ENCODE data around the gene MB.

Gene MB

DNA sequence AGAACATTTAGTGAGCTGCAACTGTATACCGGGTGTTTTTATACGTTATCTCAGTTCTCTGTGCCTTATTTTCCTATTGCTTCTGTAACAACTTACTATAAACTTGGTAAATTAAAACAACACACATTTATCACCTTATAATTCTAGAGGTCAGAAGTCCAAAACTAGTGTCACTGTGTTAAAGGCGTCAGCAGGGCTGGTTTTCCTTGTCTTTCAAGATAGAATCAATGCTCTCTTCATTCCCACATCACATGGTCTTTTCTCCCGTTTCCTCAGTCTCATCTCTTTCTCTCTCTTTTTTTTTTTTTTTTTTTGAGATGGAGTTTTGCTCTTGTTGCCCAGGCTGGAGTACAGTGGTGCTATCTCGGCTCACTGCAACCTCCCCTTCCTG, 36.1 kb downstream of the MB start:
- Histone ChIP-seq H3K36me3 (ENCODE audit: control insufficient read depth in 2 of 2, insufficient read depth in 1 of 2, low read length in 2 of 2) (no peaks in the 10 kb centered on the region), H3K4me3 (ENCODE audit: low read depth, low read length) (no peak overlapping the region), H3K27ac (ENCODE audit: extremely low read depth, low read depth, low read length) (no peak overlapping the region), H3K4me1 (ENCODE audit: control insufficient read depth, insufficient read depth, low read length) (no peaks in the 10 kb centered on the region), H3K9me3 (ENCODE audit: control insufficient read depth, insufficient read depth, low read depth, low read length) (no peaks in the 10 kb centered on the region)
- TF ChIP-seq, protein P1, sequence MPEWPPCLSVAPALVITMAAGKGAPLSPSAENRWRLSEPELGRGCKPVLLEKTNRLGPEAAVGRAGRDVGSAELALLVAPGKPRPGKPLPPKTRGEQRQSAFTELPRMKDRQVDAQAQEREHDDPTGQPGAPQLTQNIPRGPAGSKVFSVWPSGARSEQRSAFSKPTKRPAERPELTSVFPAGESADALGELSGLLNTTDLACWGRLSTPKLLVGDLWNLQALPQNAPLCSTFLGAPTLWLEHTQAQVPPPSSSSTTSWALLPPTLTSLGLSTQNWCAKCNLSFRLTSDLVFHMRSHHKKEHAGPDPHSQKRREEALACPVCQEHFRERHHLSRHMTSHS (tag by site-specific recombination; IDR thresholded peaks at IDR 0.05): no peak
- TF ChIP-seq ZNF670 (tag by site-specific recombination; IDR thresholded peaks at IDR 0.05; ENCODE audit: low read depth): no peak
- no peak for TF ChIP-seq ZNF175 (tag by site-specific recombination; IDR thresholded peaks at IDR 0.05)
- TF ChIP-seq PBX3 (CRISPR knock-in tag; IDR thresholded peaks at IDR 0.05): no peak
- TF ChIP-seq BCL6B (tag by site-specific recombination; IDR thresholded peaks at IDR 0.05): no peak
- no peak for TF ChIP-seq ZNF677 (tag by site-specific recombination; IDR thresholded peaks at IDR 0.05)
- TF ChIP-seq ZBTB10 (tag by site-specific recombination; IDR thresholded peaks at IDR 0.05): no peak
- no peak for TF ChIP-seq ZNF292 (tag by site-specific recombination; IDR thresholded peaks at IDR 0.05; ENCODE audit: borderline replicate concordance, low read depth)
- TF ChIP-seq HOXA7 (CRISPR knock-in tag; IDR thresholded peaks at IDR 0.05; ENCODE audit: borderline replicate concordance): no peak
- no peak for TF ChIP-seq ZNF791 (tag by site-specific recombination; IDR thresholded peaks at IDR 0.05)
- no peak for TF ChIP-seq ZIC2 (tag by site-specific recombination; IDR thresholded peaks at IDR 0.05)
- TF ChIP-seq ZNF837 (tag by site-specific recombination; IDR thresholded peaks at IDR 0.05): no peak
- TF ChIP-seq SCRT2 (tag by site-specific recombination; IDR thresholded peaks at IDR 0.05): no peak
- TF ChIP-seq ZNF792 (tag by site-specific recombination; IDR thresholded peaks at IDR 0.05): no peak
- no peak for TF ChIP-seq ZNF280D (tag by site-specific recombination; IDR thresholded peaks at IDR 0.05)
- ChIA-PET POLR2A (no interaction called here), CTCF (interaction anchor here (0.6 to 6.1 kb wide), 6 partner anchors 41 to 527 kb away, joined by 3 to 103 read pairs (median 14); no protein-coding TSS in a partner anchor)

DNA sequence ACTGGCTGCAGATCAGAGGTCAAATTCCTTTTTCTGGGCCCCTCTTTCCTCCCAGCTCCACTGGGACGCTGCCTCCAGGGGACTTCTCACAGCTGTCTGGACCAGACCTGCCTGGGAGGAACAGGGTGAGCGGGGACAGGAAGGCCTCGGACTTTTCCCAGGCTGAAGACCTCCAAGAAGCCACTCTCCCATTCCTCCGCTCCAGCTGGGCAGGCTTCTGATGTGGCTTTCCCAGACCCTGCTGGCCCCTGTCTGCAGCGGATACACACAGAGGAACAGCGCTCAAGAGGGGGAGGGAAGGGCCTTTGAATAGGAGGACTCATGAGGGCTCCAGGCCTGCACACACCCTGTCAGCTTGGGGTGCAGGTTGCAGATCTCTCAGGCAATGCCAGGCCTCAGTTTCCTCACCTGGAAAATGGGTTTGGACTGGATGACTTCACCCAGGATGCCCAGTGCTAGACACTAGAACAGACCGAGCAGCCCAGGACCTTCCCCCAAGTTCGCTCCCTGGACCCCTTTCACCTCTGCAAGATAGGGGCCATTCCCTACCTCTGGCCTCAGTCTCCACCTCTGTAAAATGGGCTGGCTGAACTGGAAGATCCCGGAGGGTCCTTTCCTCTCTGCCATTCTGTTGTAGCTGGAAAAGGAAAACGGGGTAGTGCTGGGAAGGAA, 36.6 kb downstream of the MB start:
- CTCF ChIA-PET: interaction anchor here (3.5 to 6.1 kb wide), 3 partner anchors 43 to 230 kb away, joined by 18 to 103 read pairs (median 33); no protein-coding TSS in a partner anchor

More for the DNA sequence above, 36.6 kb downstream of the MB start:
- H3K27ac ChIP-seq (ENCODE audit: extremely low read depth, low read depth, low read length): no peak overlapping the region
- H3K4me3 ChIP-seq (ENCODE audit: low read depth, low read length): no peak overlapping the region
- H3K36me3 ChIP-seq (ENCODE audit: control insufficient read depth in 2 of 2, insufficient read depth in 1 of 2, low read length in 2 of 2): no peaks in the 10 kb centered on the region
- no peaks in the 10 kb centered on the region for H3K9me3 ChIP-seq (ENCODE audit: control insufficient read depth, insufficient read depth, low read depth, low read length)
- no peaks in the 10 kb centered on the region for H3K4me1 ChIP-seq (ENCODE audit: control insufficient read depth, insufficient read depth, low read length)
- no peak for TF ChIP-seq ZSCAN23 (tag by site-specific recombination; IDR thresholded peaks at IDR 0.05)
- no peak for TF ChIP-seq REPIN1 (tag by site-specific recombination; IDR thresholded peaks at IDR 0.05; ENCODE audit: low read depth)
- no peak for TF ChIP-seq ZNF280C (tag by site-specific recombination; IDR thresholded peaks at IDR 0.05)
- no peak for TF ChIP-seq ZNF10 (tag by site-specific recombination; IDR thresholded peaks at IDR 0.05)
- no peak for TF ChIP-seq ZNF76 (tag by site-specific recombination; IDR thresholded peaks at IDR 0.05; ENCODE audit: borderline replicate concordance, low read depth)
- TF ChIP-seq ZFP69B (tag by site-specific recombination; IDR thresholded peaks at IDR 0.05): no peak
- POLR2A ChIA-PET: no interaction called here

Data from HEK293 (cell line).